Lower lobe of right lung (tissue), 2 donors: ENCODE data around the gene PCSK5. TPM values are rescaled to one million over a fixed set of nuclear protein-coding genes. Genes with fewer than 3 reads are reported as not detected.
A peak's percentile ranks its signal among the peaks of the same experiment; 100 is the strongest.

ENCODE experiments used
- ATAC-seq, 2 donors: fragments of 200-7000 bp; cut with Tn5 transposase; one replicate each; pipeline ENCODE4 v1.9.1; 2020 to 2022; ENCODE audit warnings: mild to moderate bottlenecking in 2 of 2, moderate library complexity in 2 of 2
- DNase-seq: peaks from one replicate; pipeline ENCODE4 v3.0.0-alpha.2; 2020
- H3K27ac ChIP-seq: fragments of 200-600 bp; one replicate; pipeline ENCODE4 v1.8.0; 2022
- H3K27me3 ChIP-seq: fragments of 200-600 bp; one replicate; pipeline ENCODE4 v1.8.0; 2022; ENCODE audit warnings: low read depth
- H3K36me3 ChIP-seq: fragments of 200-600 bp; one replicate; pipeline ENCODE4 v1.8.0; 2022; ENCODE audit warnings: mild to moderate bottlenecking
- H3K4me1 ChIP-seq: fragments of 200-600 bp; one replicate; pipeline ENCODE4 v1.8.0; 2022
- H3K4me3 ChIP-seq: fragments of 200-600 bp; one replicate; pipeline ENCODE4 v1.8.0; 2022; ENCODE audit warnings: mild to moderate bottlenecking
- H3K9me3 ChIP-seq: fragments of 200-600 bp; one replicate; pipeline ENCODE4 v1.8.0; 2022
- intact Hi-C: fragments of 100-400 bp; cut with DNase I; formaldehyde crosslinking; loops from one replicate; pipeline ENCODE4 v1.11.0; 2022
- total RNA-seq: library from RNA; stranded (reverse); fragmentation: NEBNext Ultra II Directional; extraction: Animal tissue kit (Norgen Biotek cat#: 25700); gene quantifications from one replicate; pipeline ENCODE4 v1.2.1, GENCODE V29; 2021
- TF ChIP-seq, protein P1 (sequence below): fragments of 200-600 bp; IDR thresholded peaks from one replicate; pipeline ENCODE4 v1.8.0; 2022; ENCODE audit warnings: antibody characterized with exemption, mild to moderate bottlenecking
- donor health status: DM: no; HTN: yes; CAD: no; lungs with severe emphysema.

Gene PCSK5
- total RNA-seq, 1 donor from 2014 or later, result 18.1 TPM

DNA sequence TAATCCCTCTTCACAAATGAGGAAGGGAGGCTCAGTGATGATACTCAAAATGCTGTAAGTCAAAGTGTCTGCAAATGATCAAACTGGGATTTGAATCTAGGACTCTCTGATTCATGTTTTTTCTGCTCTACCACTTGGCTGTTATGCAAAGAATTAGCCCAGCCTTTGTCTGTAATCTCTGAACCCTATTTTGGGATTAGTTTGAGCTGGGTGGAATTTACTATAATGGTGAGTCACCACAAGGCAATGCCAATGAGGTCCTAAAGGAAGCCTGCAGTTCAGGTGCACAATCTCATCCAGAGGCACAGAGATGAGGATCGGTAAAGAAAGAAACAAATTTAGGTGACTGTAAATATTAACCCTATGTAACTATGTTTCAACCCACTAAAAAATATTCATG is 474.6 kb downstream of the PCSK5 start:
- no peaks in the 10 kb centered on the region for H3K27me3 ChIP-seq
- TF ChIP-seq, protein P1, sequence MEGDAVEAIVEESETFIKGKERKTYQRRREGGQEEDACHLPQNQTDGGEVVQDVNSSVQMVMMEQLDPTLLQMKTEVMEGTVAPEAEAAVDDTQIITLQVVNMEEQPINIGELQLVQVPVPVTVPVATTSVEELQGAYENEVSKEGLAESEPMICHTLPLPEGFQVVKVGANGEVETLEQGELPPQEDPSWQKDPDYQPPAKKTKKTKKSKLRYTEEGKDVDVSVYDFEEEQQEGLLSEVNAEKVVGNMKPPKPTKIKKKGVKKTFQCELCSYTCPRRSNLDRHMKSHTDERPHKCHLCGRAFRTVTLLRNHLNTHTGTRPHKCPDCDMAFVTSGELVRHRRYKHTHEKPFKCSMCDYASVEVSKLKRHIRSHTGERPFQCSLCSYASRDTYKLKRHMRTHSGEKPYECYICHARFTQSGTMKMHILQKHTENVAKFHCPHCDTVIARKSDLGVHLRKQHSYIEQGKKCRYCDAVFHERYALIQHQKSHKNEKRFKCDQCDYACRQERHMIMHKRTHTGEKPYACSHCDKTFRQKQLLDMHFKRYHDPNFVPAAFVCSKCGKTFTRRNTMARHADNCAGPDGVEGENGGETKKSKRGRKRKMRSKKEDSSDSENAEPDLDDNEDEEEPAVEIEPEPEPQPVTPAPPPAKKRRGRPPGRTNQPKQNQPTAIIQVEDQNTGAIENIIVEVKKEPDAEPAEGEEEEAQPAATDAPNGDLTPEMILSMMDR, result no peak
- DNase-seq (no peak), ATAC-seq (peak in 1 of 2 donors; percentile 42)
- H3K27ac ChIP-seq, result no peak overlapping the region
- no peaks in the 10 kb centered on the region for H3K9me3 ChIP-seq
- H3K4me1 ChIP-seq, result no peaks in the 10 kb centered on the region
- no peaks in the 10 kb centered on the region for H3K36me3 ChIP-seq
- no peak overlapping the region for H3K4me3 ChIP-seq
- intact Hi-C loops, result no loop called here

DNA sequence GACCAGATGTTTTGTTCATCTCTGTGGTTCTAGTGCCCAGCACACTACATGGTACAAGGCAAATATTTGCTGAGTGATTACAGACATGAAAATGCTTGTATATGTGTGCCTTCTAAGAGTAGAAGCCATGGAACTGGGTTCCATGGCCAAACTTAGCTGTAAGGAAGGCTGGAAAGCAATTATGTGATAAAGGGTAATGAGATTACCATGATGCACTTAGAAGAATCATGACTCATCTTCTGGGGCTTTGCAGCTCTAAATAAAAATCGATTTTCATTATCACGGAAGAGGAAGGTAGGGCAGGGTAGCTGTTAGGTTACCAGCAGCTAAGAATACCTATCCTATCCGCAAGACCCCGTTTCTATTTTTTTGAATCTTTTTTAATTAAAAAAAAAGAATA is 475.8 kb downstream of the PCSK5 start:
- TF ChIP-seq, protein P1, result no peak
- intact Hi-C loops, result no loop called here
- Histone ChIP-seq H3K27me3 (no peaks in the 10 kb centered on the region), H3K4me1 (no peaks in the 10 kb centered on the region), H3K9me3 (no peaks in the 10 kb centered on the region), H3K36me3 (no peaks in the 10 kb centered on the region), H3K27ac (no peak overlapping the region), H3K4me3 (no peak overlapping the region)
- ATAC-seq, result no peak
- no peak for DNase-seq

DNA sequence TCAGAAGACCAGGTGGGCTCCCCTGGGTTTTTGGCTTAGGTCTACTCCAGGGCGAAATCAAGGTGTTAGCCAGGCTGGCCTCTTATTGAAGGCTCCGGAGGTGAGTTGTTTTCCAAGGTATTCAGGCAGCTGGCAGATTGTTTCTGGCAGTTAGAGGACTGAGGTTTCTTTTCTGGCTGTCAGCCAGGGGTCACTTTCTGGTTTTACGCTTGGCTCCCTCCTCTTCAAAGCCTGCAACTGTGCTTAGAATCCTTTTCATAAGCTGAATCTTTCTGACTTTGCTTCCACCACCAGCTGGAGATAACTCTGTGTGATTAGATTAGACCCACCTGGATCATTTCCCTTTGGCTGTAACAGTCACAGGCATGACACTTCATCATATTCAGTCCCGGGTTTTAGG is 479.1 kb downstream of the PCSK5 start:
- no peaks in the 10 kb centered on the region for H3K27me3 ChIP-seq
- no peaks in the 10 kb centered on the region for H3K36me3 ChIP-seq
- no peak overlapping the region for H3K4me3 ChIP-seq
- H3K4me1 ChIP-seq, result peaks cover 24% of the 10 kb centered on the region
- no peak overlapping the region for H3K27ac ChIP-seq
- TF ChIP-seq, protein P1, result no peak
- DNase-seq (no peak), ATAC-seq (peak in 1 of 2 donors; percentile 26)
- no peaks in the 10 kb centered on the region for H3K9me3 ChIP-seq
- intact Hi-C loops, result no loop called here

DNA sequence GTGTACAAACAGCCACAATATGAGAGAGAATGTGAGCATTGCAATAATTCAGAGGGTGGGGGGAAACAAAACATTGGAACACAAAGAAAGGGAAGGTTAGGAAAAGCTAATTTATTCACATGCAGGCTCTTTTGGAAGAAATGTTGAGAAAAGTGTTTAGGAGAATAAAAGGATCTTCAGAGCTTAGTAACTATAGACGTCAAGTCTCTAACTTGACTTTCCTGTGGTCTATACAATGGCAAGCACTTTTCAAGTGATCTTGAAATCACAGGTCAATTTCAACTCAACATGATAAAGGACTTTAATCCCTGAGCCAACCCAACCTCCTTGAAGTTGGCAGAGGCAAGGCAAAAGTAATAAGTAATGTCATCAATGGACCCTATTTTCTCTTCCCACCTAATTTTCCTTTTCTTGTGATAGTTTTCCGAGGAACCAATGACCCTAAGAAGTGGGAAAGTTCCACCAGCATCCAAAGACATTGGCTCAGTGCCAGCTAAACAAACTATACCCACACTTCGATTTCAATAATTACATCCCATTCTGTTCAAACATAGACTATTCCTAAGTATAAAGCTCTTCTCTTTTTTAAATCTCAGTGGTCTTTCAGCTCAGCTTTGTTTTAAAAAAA is 480.0 kb downstream of the PCSK5 start:
- H3K27ac ChIP-seq, result no peak overlapping the region
- TF ChIP-seq, protein P1, result no peak
- H3K4me3 ChIP-seq, result no peak overlapping the region
- no peaks in the 10 kb centered on the region for H3K36me3 ChIP-seq
- no peaks in the 10 kb centered on the region for H3K27me3 ChIP-seq
- intact Hi-C loops, result no loop called here
- no peak for DNase-seq
- H3K4me1 ChIP-seq, result peaks cover 33% of the 10 kb centered on the region
- no peak for ATAC-seq
- H3K9me3 ChIP-seq, result no peaks in the 10 kb centered on the region

DNA sequence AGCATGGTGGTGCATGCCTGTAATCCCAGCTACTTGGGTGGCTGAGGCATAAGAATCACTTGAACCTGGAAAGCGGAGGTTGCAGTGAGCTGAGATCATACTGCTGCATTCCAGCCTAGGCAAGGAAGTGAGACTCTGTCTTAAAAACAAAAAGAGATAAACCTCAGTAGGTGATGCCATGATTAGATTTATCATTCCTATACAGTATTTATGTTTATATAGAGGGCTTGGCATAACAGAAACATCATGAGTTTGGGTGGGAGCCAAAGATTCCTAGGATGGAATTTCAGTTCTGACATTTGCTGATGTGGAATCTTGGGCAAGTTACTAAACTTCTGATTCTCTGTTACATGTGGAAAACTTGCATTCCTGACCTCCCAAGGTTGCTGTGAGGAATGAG is 481.4 kb downstream of the PCSK5 start:
- H3K4me1 ChIP-seq, result peaks cover 37% of the 10 kb centered on the region
- no peaks in the 10 kb centered on the region for H3K27me3 ChIP-seq
- H3K4me3 ChIP-seq, result no peak overlapping the region
- TF ChIP-seq, protein P1, result no peak
- ATAC-seq (peak in 1 of 2 donors; percentile 62), DNase-seq (no peak)
- no peaks in the 10 kb centered on the region for H3K36me3 ChIP-seq
- intact Hi-C loops, result no loop called here
- no peak overlapping the region for H3K27ac ChIP-seq
- no peaks in the 10 kb centered on the region for H3K9me3 ChIP-seq
